GM23338 (cell line): Measurements from ENCODE around the gene COG1.
A peak's percentile ranks its signal among the peaks of the same experiment; 100 is the strongest.

Source experiments
- CTCF ChIP-seq, 2 experiments: fragments of 200-600 bp in 1 of 2; sonication (generic) in 1 of 2; conservative IDR thresholded peaks; 2 replicates each; pipeline versions ENCODE4 v1.5.1 to v1.6.1; 2016 to 2017; ENCODE audit warnings: antibody characterized with exemption in 2 of 2, low read depth in 2 of 2, mild to moderate bottlenecking in 2 of 2, moderate library complexity in 1 of 2
- EZH2 ChIP-seq: fragments of 200-600 bp; sonication (generic); IDR thresholded peaks from one replicate; pipeline ENCODE4 v1.8.0; 2017; ENCODE audit warnings: antibody characterized with exemption, mild to moderate bottlenecking, low read depth; ENCODE audit not compliant: unreplicated experiment
- NANOG ChIP-seq: IDR thresholded peaks from 2 replicates; pipeline ENCODE4 v1.6.1; 2016; ENCODE audit warnings: antibody characterized with exemption, borderline replicate concordance

DNA sequence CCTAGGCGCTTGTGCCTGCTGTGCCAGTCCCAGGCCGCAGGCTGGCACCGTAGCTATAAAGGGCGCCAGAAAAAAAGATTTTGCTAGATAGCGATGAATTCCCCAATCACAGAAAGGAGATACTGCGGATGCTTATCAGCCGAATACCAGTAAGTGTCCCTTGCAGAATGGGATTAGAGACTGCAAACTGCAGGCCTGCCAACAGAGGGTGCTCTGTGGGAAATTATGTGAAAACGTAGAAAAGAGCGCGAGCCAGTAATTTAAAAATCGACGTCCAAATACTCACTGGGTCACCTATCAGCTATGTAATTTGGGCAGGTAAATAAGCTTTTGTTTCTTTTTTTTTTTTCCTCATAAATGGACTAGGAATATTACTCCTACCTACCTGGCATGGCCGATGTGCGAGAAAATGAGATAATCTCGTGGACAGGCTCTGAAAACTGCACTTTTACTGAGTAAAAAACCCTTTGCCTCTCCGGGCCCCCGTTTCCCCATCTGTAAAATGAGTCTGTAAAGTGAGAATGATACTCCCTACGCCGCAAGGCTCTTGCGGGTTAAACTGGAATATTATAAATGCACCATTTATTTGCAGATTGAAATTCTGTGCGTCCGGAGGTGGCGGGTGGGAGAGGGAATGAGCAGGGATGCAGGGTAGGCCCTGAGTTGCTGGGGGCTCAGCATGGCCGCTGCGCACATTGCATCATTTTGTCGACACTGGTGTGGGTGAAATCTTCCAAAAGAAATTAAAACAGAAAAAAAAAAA is 1.2 kb upstream of the COG1 start:
- TF ChIP-seq NANOG: no peak
- TF ChIP-seq EZH2: no peak
- peak; percentile 79 to 97 for TF ChIP-seq CTCF (conservative IDR thresholded peaks at IDR 0.05; ENCODE audit: low read depth in 2 of 2)
